ENCODE measurements around the gene GAL. TPM values are rescaled to one million over a fixed set of nuclear protein-coding genes. Genes with fewer than 3 reads are reported as not detected.

Gene GAL
- total RNA-seq, 1 experiment from 2014 or later: 65.2 TPM

DNA sequence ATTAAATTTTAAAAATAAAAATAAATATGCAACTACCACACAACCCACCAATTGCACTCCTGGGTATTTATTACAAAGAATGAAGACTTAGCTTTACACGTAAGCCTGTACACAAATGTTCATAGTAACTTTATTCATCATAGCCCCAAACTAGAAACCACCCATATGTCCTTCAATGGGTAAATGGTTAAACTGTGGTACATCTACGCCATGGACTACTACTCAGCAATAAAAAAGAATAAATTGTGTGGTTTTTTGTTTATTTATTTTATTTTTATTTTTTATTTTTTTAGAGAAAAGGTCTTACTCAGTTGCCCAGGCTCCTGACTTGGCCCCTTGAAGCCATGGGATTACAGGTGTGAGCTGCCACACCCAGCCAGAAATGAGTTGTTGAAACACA is 14.6 kb downstream of the GAL start:
- no peak overlapping the region for H2AFZ ChIP-seq (ENCODE audit: low read length)
- H4K91ac ChIP-seq (ENCODE audit: insufficient read length, low read depth, low read length): no peak overlapping the region
- no peak overlapping the region for H3K14ac ChIP-seq (ENCODE audit: insufficient read depth, low read length)
- Mint-ChIP-seq H3K27ac (no peak overlapping the region), H3K27me3 (ENCODE audit: low read depth) (peaks cover 2% of the 10 kb centered on the region), H3K4me3 (no peak overlapping the region; a peak in 1 of 5 replicates), H3K4me1 (peaks cover 25 to 28% of the 10 kb centered on the region in 2 experiments), H3K36me3 (ENCODE audit: insufficient read depth in 1 of 3, low read depth in 3 of 3) (peaks cover 4 to 25% (median 5%) of the 10 kb centered on the region in 3 experiments; a peak in 6 of 7 replicates), H3K9me3 (peaks cover 19 to 25% of the 10 kb centered on the region in 2 experiments)
- no peak overlapping the region for H3K9ac ChIP-seq (ENCODE audit: extremely low read depth, insufficient read length, low read length)
- no peaks in the 10 kb centered on the region for H4K20me1 ChIP-seq (ENCODE audit: control insufficient read depth, insufficient read depth, insufficient read length)
- TF ChIP-seq, protein P1, sequence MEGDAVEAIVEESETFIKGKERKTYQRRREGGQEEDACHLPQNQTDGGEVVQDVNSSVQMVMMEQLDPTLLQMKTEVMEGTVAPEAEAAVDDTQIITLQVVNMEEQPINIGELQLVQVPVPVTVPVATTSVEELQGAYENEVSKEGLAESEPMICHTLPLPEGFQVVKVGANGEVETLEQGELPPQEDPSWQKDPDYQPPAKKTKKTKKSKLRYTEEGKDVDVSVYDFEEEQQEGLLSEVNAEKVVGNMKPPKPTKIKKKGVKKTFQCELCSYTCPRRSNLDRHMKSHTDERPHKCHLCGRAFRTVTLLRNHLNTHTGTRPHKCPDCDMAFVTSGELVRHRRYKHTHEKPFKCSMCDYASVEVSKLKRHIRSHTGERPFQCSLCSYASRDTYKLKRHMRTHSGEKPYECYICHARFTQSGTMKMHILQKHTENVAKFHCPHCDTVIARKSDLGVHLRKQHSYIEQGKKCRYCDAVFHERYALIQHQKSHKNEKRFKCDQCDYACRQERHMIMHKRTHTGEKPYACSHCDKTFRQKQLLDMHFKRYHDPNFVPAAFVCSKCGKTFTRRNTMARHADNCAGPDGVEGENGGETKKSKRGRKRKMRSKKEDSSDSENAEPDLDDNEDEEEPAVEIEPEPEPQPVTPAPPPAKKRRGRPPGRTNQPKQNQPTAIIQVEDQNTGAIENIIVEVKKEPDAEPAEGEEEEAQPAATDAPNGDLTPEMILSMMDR (conservative IDR thresholded peaks at IDR 0.05): no peak
- H3K79me1 ChIP-seq (ENCODE audit: insufficient read depth, low read depth, low read length, poor library complexity, severe bottlenecking): no peaks in the 10 kb centered on the region
- no peak overlapping the region for H2BK12ac ChIP-seq (ENCODE audit: insufficient read length, low read depth, low read length)
- no peak overlapping the region for H3K56ac ChIP-seq (ENCODE audit: insufficient read length, low read depth, low read length)
- no peak overlapping the region for H2BK5ac ChIP-seq (ENCODE audit: insufficient read length, low read length)
- DNase-seq: no peak
- H3K18ac ChIP-seq (ENCODE audit: insufficient read length, low read depth, low read length): no peak overlapping the region
- no peak overlapping the region for H3K4me2 ChIP-seq (ENCODE audit: insufficient read depth, insufficient read length, low read length)
- no peak overlapping the region for H3K27ac ChIP-seq (ENCODE audit: insufficient read length, low read depth, low read length)
- no peaks in the 10 kb centered on the region for H3K9me3 ChIP-seq (ENCODE audit: control insufficient read depth, low read depth, low read length)
- no peak overlapping the region for H2BK120ac ChIP-seq (ENCODE audit: low read depth, low read length, poor library complexity, severe bottlenecking)
- H3K4ac ChIP-seq (ENCODE audit: low read depth, low read length): no peak overlapping the region
- H3K27me3 ChIP-seq (ENCODE audit: insufficient read depth, low read length): no peaks in the 10 kb centered on the region
- no peak overlapping the region for H4K5ac ChIP-seq (ENCODE audit: insufficient read length, low read depth, low read length)
- no CpG with 5 or more reads among the region's 2 CpGs for WGBS (ENCODE audit: extremely low coverage, insufficient read length, low lambda C conversion rate)
- no peak overlapping the region for H4K8ac ChIP-seq (replicated peaks; ENCODE audit: insufficient read length, low read depth, low read length)
- no peak overlapping the region for H3K23ac ChIP-seq (ENCODE audit: insufficient read length, low read depth, low read length)
- H3K4me1 ChIP-seq (ENCODE audit: insufficient read depth, low read length): peaks cover 2% of the 10 kb centered on the region; the same call in 1 of the 2 replicates
- H3K23me2 ChIP-seq (ENCODE audit: insufficient read length, low read depth, low read length, poor library complexity, severe bottlenecking): no peaks in the 10 kb centered on the region
- no peak overlapping the region for H2AK5ac ChIP-seq (ENCODE audit: insufficient read length, low read length)
- no peak overlapping the region for H2BK20ac ChIP-seq (ENCODE audit: low read depth, low read length, poor library complexity, severe bottlenecking)
- H2BK15ac ChIP-seq (ENCODE audit: low read depth, low read length): no peak overlapping the region
- no peaks in the 10 kb centered on the region for H3K79me2 ChIP-seq (ENCODE audit: insufficient read depth, low read length)
- H3T11ph ChIP-seq (ENCODE audit: low read length): no peak overlapping the region
